Neural crest cell (in vitro differentiated cells): ENCODE data around the gene SEC16A. TPM values are rescaled to one million over a fixed set of nuclear protein-coding genes. Genes with fewer than 3 reads are reported as not detected.

Experiments used
- DNase-seq: peaks from one replicate; pipeline ENCODE4 v3.0.0; 2021; ENCODE audit warnings: low read depth, mixed read lengths, low spot score
- H3K27ac Mint-ChIP-seq: one replicate; pipeline ENCODE4 v1.8.0; 2021; ENCODE audit warnings: mild to moderate bottlenecking, mixed read lengths; ENCODE audit not compliant: unreplicated experiment
- H3K27me3 Mint-ChIP-seq: 2 replicates; pipeline ENCODE4 v1.8.0; 2021; ENCODE audit warnings: low read depth, mild to moderate bottlenecking, mixed read lengths
- H3K36me3 Mint-ChIP-seq: 2 replicates; pipeline ENCODE4 v1.8.0; 2021; ENCODE audit warnings: low read depth, mild to moderate bottlenecking, mixed read lengths
- H3K4me1 Mint-ChIP-seq: 2 replicates; pipeline ENCODE4 v1.8.0; 2021; ENCODE audit warnings: mixed read lengths
- H3K4me3 Mint-ChIP-seq: one replicate; pipeline ENCODE4 v1.8.0; 2021; ENCODE audit warnings: mild to moderate bottlenecking, mixed read lengths
- H3K9me3 Mint-ChIP-seq: 2 replicates; pipeline ENCODE4 v1.8.0; 2021; ENCODE audit warnings: mixed read lengths
- CTCF ChIP-seq: fragments of 200-600 bp; sonication (generic); conservative IDR thresholded peaks from 2 replicates; pipeline ENCODE4 v1.5.0; 2021; ENCODE audit warnings: antibody characterized with exemption, mild to moderate bottlenecking
- total RNA-seq: library from RNA; stranded (reverse); gene quantifications from 2 replicates; pipeline ENCODE4 v1.2.1, GENCODE V29; 2021

The SEC16A gene
- total RNA-seq, 1 donor from 2014 or later, result 77.2 TPM

GRCh38 chr9:136448655-136449054 lies 34.2 kb downstream of the SEC16A start:
- Mint-ChIP-seq H3K36me3 (peaks cover 19% of the 10 kb centered on the region), H3K27ac (no peak overlapping the region), H3K4me1 (no peaks in the 10 kb centered on the region), H3K27me3 (no peaks in the 10 kb centered on the region), H3K4me3 (no peak overlapping the region), H3K9me3 (no peaks in the 10 kb centered on the region)
- DNase-seq, result no peak
- TF ChIP-seq CTCF, result no peak

- H3K4me3 Mint-ChIP-seq, result no peak overlapping the region
Observed at GRCh38 chr9:136447173-136447778, 35.6 kb downstream of the SEC16A start.

GRCh38 chr9:136445799-136446198 lies 37.0 kb downstream of the SEC16A start:
- no peaks in the 10 kb centered on the region for H3K27me3 Mint-ChIP-seq
- peaks cover 15% of the 10 kb centered on the region for H3K36me3 Mint-ChIP-seq
- H3K27ac Mint-ChIP-seq, result peak overlapping the region; percentile 6

More at GRCh38 chr9:136447173-136447778, 35.6 kb downstream of the SEC16A start:
- peaks cover 17% of the 10 kb centered on the region for H3K36me3 Mint-ChIP-seq
- no peaks in the 10 kb centered on the region for H3K4me1 Mint-ChIP-seq
- no peak overlapping the region for H3K27ac Mint-ChIP-seq
- no peaks in the 10 kb centered on the region for H3K27me3 Mint-ChIP-seq
- no peaks in the 10 kb centered on the region for H3K9me3 Mint-ChIP-seq
- DNase-seq, result no peak
- no peak for TF ChIP-seq CTCF

GRCh38 chr9:136444102-136444501 lies 38.7 kb downstream of the SEC16A start:
- H3K4me3 Mint-ChIP-seq, result no peak overlapping the region
- H3K27ac Mint-ChIP-seq, result no peak overlapping the region
- no peak for TF ChIP-seq CTCF
- peaks cover 15% of the 10 kb centered on the region for H3K36me3 Mint-ChIP-seq
- DNase-seq, result no peak
- peaks cover 4% of the 10 kb centered on the region for H3K4me1 Mint-ChIP-seq
- no peaks in the 10 kb centered on the region for H3K9me3 Mint-ChIP-seq
- no peaks in the 10 kb centered on the region for H3K27me3 Mint-ChIP-seq

More at GRCh38 chr9:136445799-136446198, 37.0 kb downstream of the SEC16A start:
- Mint-ChIP-seq H3K9me3 (no peaks in the 10 kb centered on the region), H3K4me1 (no peaks in the 10 kb centered on the region), H3K4me3 (no peak overlapping the region)
- no peak for TF ChIP-seq CTCF
- DNase-seq, result no peak

- H3K4me3 Mint-ChIP-seq, result no peak overlapping the region
- DNase-seq, result no peak
- peaks cover 15% of the 10 kb centered on the region for H3K36me3 Mint-ChIP-seq
- TF ChIP-seq CTCF, result no peak
- H3K9me3 Mint-ChIP-seq, result no peaks in the 10 kb centered on the region
- H3K4me1 Mint-ChIP-seq, result peaks cover 4% of the 10 kb centered on the region
- H3K27ac Mint-ChIP-seq, result no peak overlapping the region
- H3K27me3 Mint-ChIP-seq, result no peaks in the 10 kb centered on the region
Observed at GRCh38 chr9:136443687-136444086, 39.2 kb downstream of the SEC16A start.
